Neutrophil (primary cell): ENCODE measurements around the gene CIAO1.

Experiments
- H3K27ac ChIP-seq: fragments of 200-600 bp; sonication (generic); 2 replicates; pipeline ENCODE4 v1.5.1; 2016; ENCODE audit warnings: mild to moderate bottlenecking, moderate library complexity
- H3K27me3 ChIP-seq: fragments of 200-600 bp; sonication (generic); 2 replicates; pipeline ENCODE4 v1.6.0; 2016; ENCODE audit warnings: mild to moderate bottlenecking
- H3K36me3 ChIP-seq: fragments of 200-600 bp; sonication (generic); 2 replicates; pipeline ENCODE4 v1.5.1; 2017
- H3K4me1 ChIP-seq, 2 experiments: fragments of 200-600 bp in 1 of 2; sonication (generic) in 1 of 2; 1 replicate in 1 of 2; 2 replicates in 1 of 2; pipeline versions ENCODE4 v1.5.1 to v1.6.1; 2013 to 2016; ENCODE audit warnings: low read depth in 1 of 2, low read length in 1 of 2, mild to moderate bottlenecking in 1 of 2, moderate library complexity in 1 of 2; ENCODE audit not compliant: control insufficient read depth in 1 of 2, insufficient read depth in 1 of 2
- H3K4me3 ChIP-seq, 2 experiments: fragments of 200-600 bp in 1 of 2; sonication (generic) in 1 of 2; 1 replicate in 1 of 2; 2 replicates in 1 of 2; pipeline ENCODE4 v1.5.1; 2013 to 2016; ENCODE audit warnings: low read depth in 1 of 2, low read length in 1 of 2, mild to moderate bottlenecking in 1 of 2, moderate library complexity in 1 of 2
- H3K9me3 ChIP-seq: fragments of 200-600 bp; sonication (generic); 2 replicates; pipeline ENCODE4 v1.5.1; 2016
- CTCF ChIP-seq: fragments of 200-600 bp; sonication (generic); IDR thresholded peaks from 2 replicates; pipeline ENCODE4 v1.5.1; 2016; ENCODE audit warnings: antibody characterized with exemption

The CIAO1 gene

GRCh38 chr2:96315400-96316071, 49.5 kb downstream of the CIAO1 start:
- no peaks in the 10 kb centered on the region for H3K36me3 ChIP-seq
- no peak for TF ChIP-seq CTCF
- H3K9me3 ChIP-seq = no peaks in the 10 kb centered on the region
- H3K27me3 ChIP-seq = peaks cover 6% of the 10 kb centered on the region
- H3K4me3 ChIP-seq = no peak overlapping the region
- H3K27ac ChIP-seq = no peak overlapping the region
- H3K4me1 ChIP-seq = peaks cover 3 to 4% of the 10 kb centered on the region in 2 experiments

GRCh38 chr2:96316999-96317398, 51.0 kb downstream of the CIAO1 start:
- peaks cover 17 to 18% of the 10 kb centered on the region in 2 experiments for H3K4me1 ChIP-seq
- no peaks in the 10 kb centered on the region for H3K9me3 ChIP-seq
- no peaks in the 10 kb centered on the region for H3K36me3 ChIP-seq
- no peak overlapping the region for H3K27ac ChIP-seq
- H3K4me3 ChIP-seq = no peak overlapping the region
- no peak for TF ChIP-seq CTCF
- peaks cover 21% of the 10 kb centered on the region for H3K27me3 ChIP-seq

GRCh38 chr2:96317584-96317997, 51.6 kb downstream of the CIAO1 start:
- no peaks in the 10 kb centered on the region for H3K9me3 ChIP-seq
- no peak for TF ChIP-seq CTCF
- H3K4me3 ChIP-seq = no peak overlapping the region
- H3K4me1 ChIP-seq = peaks cover 19 to 21% of the 10 kb centered on the region in 2 experiments
- H3K27ac ChIP-seq = no peak overlapping the region
- peaks cover 27% of the 10 kb centered on the region for H3K27me3 ChIP-seq
- no peaks in the 10 kb centered on the region for H3K36me3 ChIP-seq

GRCh38 chr2:96318723-96319122, 52.7 kb downstream of the CIAO1 start:
- H3K4me1 ChIP-seq = peaks cover 19 to 21% of the 10 kb centered on the region in 2 experiments
- peaks cover 38% of the 10 kb centered on the region for H3K27me3 ChIP-seq
- H3K9me3 ChIP-seq = no peaks in the 10 kb centered on the region
- no peak overlapping the region for H3K27ac ChIP-seq
- H3K4me3 ChIP-seq = no peak overlapping the region
- no peaks in the 10 kb centered on the region for H3K36me3 ChIP-seq
- no peak for TF ChIP-seq CTCF

- TF ChIP-seq CTCF = no peak
- no peaks in the 10 kb centered on the region for H3K9me3 ChIP-seq
These were observed 53.4 kb downstream of the CIAO1 start for GRCh38 chr2:96319396-96319795.

More at GRCh38 chr2:96319396-96319795, 53.4 kb downstream of the CIAO1 start:
- Histone ChIP-seq H3K36me3 (no peaks in the 10 kb centered on the region), H3K4me1 (peaks cover 19 to 22% of the 10 kb centered on the region in 2 experiments), H3K27ac (no peak overlapping the region), H3K4me3 (no peak overlapping the region), H3K27me3 (peaks cover 45% of the 10 kb centered on the region)
